Peyer's patch (tissue), 4 donors: ENCODE data around the gene EFNB3. TPM values are rescaled to one million over a fixed set of nuclear protein-coding genes. Genes with fewer than 3 reads are reported as not detected.
A peak's percentile ranks its signal among the peaks of the same experiment; 100 is the strongest.

Experiments used
- DNase-seq, 3 donors: peaks; one replicate each; pipeline ENCODE4 v3.0.0-alpha.2; 2017 to 2019
- H3K27ac ChIP-seq, 4 donors: fragments of 200-600 bp; sonication (generic); one replicate each; pipeline ENCODE4 v1.5.1; 2016 to 2019
- H3K27me3 ChIP-seq, 2 donors: fragments of 200-600 bp; sonication (generic); one replicate each; pipeline ENCODE4 v1.5.1; 2019
- H3K36me3 ChIP-seq, 3 donors: fragments of 200-600 bp; sonication (generic); one replicate each; pipeline ENCODE4 v1.5.1; 2016 to 2019
- H3K4me1 ChIP-seq, 4 donors: fragments of 200-600 bp; sonication (generic); one replicate each; pipeline ENCODE4 v1.5.1; 2016 to 2019
- H3K4me3 ChIP-seq, 4 donors: fragments of 200-600 bp; sonication (generic); 1 replicate in 3 of 4; 2 replicates in 1 of 4; pipeline ENCODE4 v1.5.1; 2016 to 2019; ENCODE audit warnings: mild to moderate bottlenecking in 1 of 4
- H3K9me3 ChIP-seq, 4 donors: fragments of 200-600 bp; sonication (generic); one replicate each; pipeline ENCODE4 v1.5.1; 2016 to 2019; ENCODE audit warnings: mild to moderate bottlenecking in 1 of 4
- CTCF ChIP-seq, 6 experiments: fragments of 450-650 bp in 4 of 6; fragments of 200-600 bp in 2 of 6; sonication (generic) in 1 of 6; IDR thresholded peaks; one replicate each; pipeline ENCODE4 v1.5.1; 2017 to 2019; ENCODE audit warnings: antibody characterized with exemption in 6 of 6, mild to moderate bottlenecking in 3 of 6, moderate library complexity in 1 of 6
- POLR2A ChIP-seq, 2 donors: fragments of 450-650 bp; IDR thresholded peaks; one replicate each; pipeline ENCODE4 v1.5.1; 2017; ENCODE audit warnings: antibody characterized with exemption in 2 of 2, mild to moderate bottlenecking in 2 of 2, moderate library complexity in 2 of 2
- total RNA-seq, 4 donors: library from RNA; depleted of rRNA; stranded (reverse); fragments of >200 nt; gene quantifications; one replicate each; pipeline ENCODE4 v1.1.0, GENCODE V29; 2016

EFNB3 gene
- total RNA-seq, 4 donors from 2014 or later, result 0.27 TPM; not detected in 3

DNA sequence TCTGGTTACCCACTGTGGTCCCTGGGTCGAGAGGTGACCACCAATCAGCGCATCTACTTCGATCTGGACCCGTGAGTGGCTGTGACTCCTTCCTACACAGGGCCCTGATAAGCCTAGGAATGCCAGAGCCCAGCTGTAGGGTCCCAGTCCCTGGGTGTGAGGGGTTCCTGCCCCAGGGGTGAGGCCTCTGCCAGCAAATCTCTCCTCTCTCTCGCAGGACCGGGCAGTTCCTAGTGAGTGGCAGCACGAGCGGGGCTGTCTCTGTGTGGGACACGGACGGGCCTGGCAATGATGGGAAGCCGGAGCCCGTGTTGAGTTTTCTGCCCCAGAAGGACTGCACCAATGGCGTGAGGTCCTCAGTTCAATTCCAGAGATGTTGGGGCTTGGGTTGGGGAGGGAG is 2.2 kb upstream of the EFNB3 start:
- H3K4me1 ChIP-seq, result peaks cover 0 to 12% (median 4%) of the 10 kb centered on the region in 4 donors
- no peak for DNase-seq
- H3K36me3 ChIP-seq, result peaks cover 0 to 18% (median 0%) of the 10 kb centered on the region in 3 donors
- no peaks in the 10 kb centered on the region for H3K9me3 ChIP-seq
- H3K27me3 ChIP-seq, result peaks cover 0 to 15% of the 10 kb centered on the region in 2 donors
- H3K27ac ChIP-seq, result no peak overlapping the region
- TF ChIP-seq POLR2A (IDR thresholded peaks at IDR 0.05) (no peak), CTCF (IDR thresholded peaks at IDR 0.05) (no peak)
- no peak overlapping the region for H3K4me3 ChIP-seq

DNA sequence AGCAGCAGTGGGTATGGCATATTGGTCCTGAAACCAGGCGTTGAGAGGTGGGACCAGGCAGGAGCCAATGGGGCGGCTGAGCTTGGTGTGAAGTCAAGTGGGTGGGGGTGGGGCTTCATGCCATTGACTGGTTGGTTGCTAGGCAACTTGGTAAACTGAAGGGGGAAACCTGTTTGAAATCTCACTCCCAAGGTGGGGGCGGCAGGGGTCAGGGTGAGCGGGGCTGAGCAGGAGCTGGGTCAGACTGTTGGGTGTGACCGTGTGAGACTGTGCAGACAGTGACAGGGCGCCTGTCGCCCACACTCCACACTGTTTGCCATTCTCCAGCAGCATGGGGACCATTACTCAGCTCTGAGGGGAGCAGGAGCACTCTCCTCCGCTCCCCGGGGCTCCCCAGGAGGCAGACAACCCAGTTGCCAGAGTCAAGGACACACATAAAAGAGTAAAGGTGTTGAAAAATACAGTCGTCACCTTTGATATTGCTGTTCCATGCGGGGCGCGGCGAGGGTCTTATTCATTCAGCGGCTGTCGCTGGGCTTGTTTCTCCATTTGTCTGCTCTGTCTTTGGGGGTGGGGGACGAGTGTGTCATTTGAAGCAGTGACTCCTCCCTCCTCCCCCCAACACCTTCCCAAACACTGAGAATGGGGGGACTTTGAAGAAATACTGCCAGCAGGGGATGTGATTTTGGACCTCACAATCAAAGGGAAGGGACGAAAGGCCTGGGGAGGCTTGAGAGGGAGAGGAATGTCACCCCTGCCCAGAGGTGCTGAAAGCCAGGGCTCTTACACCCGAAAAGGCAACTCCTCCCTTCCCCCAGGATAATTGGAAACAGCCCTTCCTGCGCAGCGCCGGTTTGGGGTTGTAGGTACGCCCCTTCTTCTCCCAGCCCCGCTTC is 1.2 kb upstream of the EFNB3 start:
- peaks cover 0 to 15% of the 10 kb centered on the region in 2 donors for H3K27me3 ChIP-seq
- H3K4me1 ChIP-seq, result peaks cover 0 to 12% (median 4%) of the 10 kb centered on the region in 4 donors
- TF ChIP-seq POLR2A (IDR thresholded peaks at IDR 0.05), result no peak
- no peak for TF ChIP-seq CTCF (IDR thresholded peaks at IDR 0.05)
- H3K4me3 ChIP-seq, result no peak overlapping the region
- H3K27ac ChIP-seq, result no peak overlapping the region
- H3K36me3 ChIP-seq, result peaks cover 0 to 18% (median 0%) of the 10 kb centered on the region in 3 donors
- no peaks in the 10 kb centered on the region for H3K9me3 ChIP-seq
- DNase-seq, result peak in 1 of 3 donors; percentile 47

DNA sequence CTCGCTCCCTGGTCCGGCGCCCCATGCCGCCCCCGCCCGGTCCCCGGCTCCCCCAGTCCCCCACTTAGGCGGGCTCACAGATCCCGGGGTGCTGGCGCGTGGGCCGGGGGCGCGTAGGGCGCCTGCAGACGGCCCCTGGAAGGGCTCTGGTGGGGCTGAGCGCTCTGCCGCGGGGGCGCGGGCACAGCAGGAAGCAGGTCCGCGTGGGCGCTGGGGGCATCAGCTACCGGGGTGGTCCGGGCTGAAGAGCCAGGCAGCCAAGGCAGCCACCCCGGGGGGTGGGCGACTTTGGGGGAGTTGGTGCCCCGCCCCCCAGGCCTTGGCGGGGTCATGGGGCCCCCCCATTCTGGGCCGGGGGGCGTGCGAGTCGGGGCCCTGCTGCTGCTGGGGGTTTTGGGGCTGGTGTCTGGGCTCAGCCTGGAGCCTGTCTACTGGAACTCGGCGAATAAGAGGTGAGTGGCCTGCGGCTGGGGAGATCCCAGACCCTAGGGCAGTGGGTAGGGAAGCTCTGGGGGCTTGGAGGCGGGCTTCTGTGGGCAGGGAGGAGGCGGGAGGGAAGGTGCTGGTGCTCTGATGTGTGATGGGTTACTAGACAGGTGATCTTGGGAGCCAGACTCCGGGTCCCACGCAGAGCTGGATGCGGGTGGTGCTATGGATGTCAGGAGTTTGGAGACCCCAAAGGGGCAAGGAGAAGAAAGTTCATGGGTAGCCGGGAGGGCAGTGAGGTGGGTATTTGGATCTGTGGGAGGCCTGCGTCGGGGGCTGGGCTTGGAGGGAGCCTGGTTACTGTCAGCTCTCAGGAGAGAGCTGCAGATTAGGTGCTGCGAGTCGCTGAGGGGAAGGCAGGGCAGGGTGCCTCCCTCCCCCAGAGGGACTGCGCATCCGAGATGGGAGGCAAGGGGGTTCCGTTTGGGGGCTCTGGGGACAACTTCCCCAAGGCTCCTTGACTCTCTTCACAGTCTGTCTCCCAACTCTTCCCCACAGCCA is 560 bp downstream of the EFNB3 start:
- peak overlapping the region; percentile 1 to 47 (median 35) for H3K4me3 ChIP-seq
- TF ChIP-seq CTCF (IDR thresholded peaks at IDR 0.05) (no peak), POLR2A (IDR thresholded peaks at IDR 0.05) (no peak)
- H3K27ac ChIP-seq, result no peak overlapping the region
- H3K9me3 ChIP-seq, result no peaks in the 10 kb centered on the region
- H3K36me3 ChIP-seq, result peaks cover 0 to 18% (median 0%) of the 10 kb centered on the region in 3 donors
- H3K27me3 ChIP-seq, result peaks cover 0 to 15% of the 10 kb centered on the region in 2 donors
- peak in 1 of 3 donors; percentile 48 for DNase-seq
- H3K4me1 ChIP-seq, result peaks cover 0 to 12% (median 4%) of the 10 kb centered on the region in 4 donors

DNA sequence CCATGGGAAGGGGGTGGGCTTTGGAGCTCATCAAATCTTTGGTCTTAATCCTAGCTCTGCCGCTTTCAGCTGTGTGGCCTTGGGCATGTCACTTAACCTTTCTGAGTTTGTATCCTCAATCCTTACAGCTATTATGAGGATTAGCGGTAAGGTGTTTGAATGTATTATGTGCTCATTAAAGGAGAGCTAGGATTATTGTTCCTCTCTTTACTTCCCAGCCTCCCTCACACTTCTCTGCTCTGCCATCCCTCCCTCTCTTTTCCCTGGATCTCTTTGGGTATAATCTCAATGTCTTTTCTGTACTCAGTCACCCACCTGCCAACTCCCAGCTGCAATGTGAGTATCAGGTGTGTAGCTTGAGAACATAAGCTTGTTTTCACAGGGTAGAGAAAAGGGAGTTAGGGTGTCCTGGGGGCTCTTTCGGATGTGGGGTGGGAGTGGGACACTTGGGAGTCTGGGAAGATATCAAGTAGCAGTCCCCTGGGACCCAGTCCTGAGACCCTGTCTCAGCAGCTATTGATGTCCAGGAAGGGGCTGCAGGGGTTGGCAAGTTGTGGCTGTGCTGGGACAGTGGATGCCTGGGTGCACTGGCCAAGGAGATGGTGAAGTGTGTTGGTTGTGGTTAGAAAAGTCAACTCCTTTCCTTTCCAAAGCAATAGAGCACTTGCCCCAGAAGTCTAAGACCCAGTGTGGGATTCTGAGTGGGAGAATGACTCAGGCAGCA is 1.8 kb downstream of the EFNB3 start:
- Histone ChIP-seq H3K4me3 (no peak overlapping the region), H3K27me3 (peaks cover 0 to 15% of the 10 kb centered on the region in 2 donors), H3K27ac (no peak overlapping the region), H3K4me1 (peaks cover 0 to 12% (median 4%) of the 10 kb centered on the region in 4 donors), H3K9me3 (no peaks in the 10 kb centered on the region), H3K36me3 (peaks cover 0 to 8% (median 0%) of the 10 kb centered on the region in 3 donors)
- TF ChIP-seq CTCF (IDR thresholded peaks at IDR 0.05), result no peak
- no peak for TF ChIP-seq POLR2A (IDR thresholded peaks at IDR 0.05)
- DNase-seq, result no peak

- DNase-seq, result peak in 1 of 3 donors; percentile 41
- TF ChIP-seq POLR2A (IDR thresholded peaks at IDR 0.05) (no peak), CTCF (IDR thresholded peaks at IDR 0.05) (no peak)
- H3K4me1 ChIP-seq, result peaks cover 0 to 12% (median 4%) of the 10 kb centered on the region in 4 donors
- peaks cover 0 to 15% of the 10 kb centered on the region in 2 donors for H3K27me3 ChIP-seq
- no peak overlapping the region for H3K27ac ChIP-seq
- no peak overlapping the region for H3K4me3 ChIP-seq
- H3K36me3 ChIP-seq, result peaks cover 0 to 3% (median 0%) of the 10 kb centered on the region in 3 donors
- no peaks in the 10 kb centered on the region for H3K9me3 ChIP-seq
These were observed 2.4 kb downstream of the EFNB3 start for GRCh38 chr17:7707446-7707845.
